Astrocyte (in vitro differentiated cells and primary cell): ENCODE data around the gene NRBF2. TPM values are rescaled to one million over a fixed set of nuclear protein-coding genes. Genes with fewer than 3 reads are reported as not detected.

Experiments
- DNase-seq: peaks from one replicate; pipeline ENCODE4 v3.0.0-alpha.2; 2010; ENCODE audit warnings: low read depth
- FAIRE-seq: peaks from 2 replicates; lab custom pipeline; 2011; peaks lifted over from hg19 to GRCh38; lab: Jason Lieb, UNC
- H2AFZ ChIP-seq: 2 replicates; pipeline ENCODE4 v1.6.0; 2012; ENCODE audit warnings: low read depth, low read length, inconsistent platforms
- H3K27ac ChIP-seq: 2 replicates; pipeline ENCODE4 v1.5.1; 2011; ENCODE audit warnings: low read depth, low read length, inconsistent platforms
- H3K27me3 ChIP-seq: 2 replicates; pipeline ENCODE4 v1.6.0; 2011; ENCODE audit warnings: low read length, inconsistent platforms; ENCODE audit not compliant: insufficient read depth
- H3K36me3 ChIP-seq: 2 replicates; pipeline ENCODE4 v1.5.1; 2011; ENCODE audit warnings: low read length, inconsistent platforms; ENCODE audit not compliant: insufficient read depth
- H3K4me1 ChIP-seq: 2 replicates; pipeline ENCODE4 v1.5.1; 2011; ENCODE audit warnings: low read length, inconsistent platforms; ENCODE audit not compliant: insufficient read depth
- H3K4me2 ChIP-seq: 2 replicates; pipeline ENCODE4 v1.6.0; 2012; ENCODE audit warnings: low read length, inconsistent platforms
- H3K4me3 ChIP-seq: 2 replicates; pipeline ENCODE4 v1.5.1; 2011; ENCODE audit warnings: low read depth, mild to moderate bottlenecking, low read length, inconsistent platforms; ENCODE audit not compliant: insufficient read depth
- H3K79me2 ChIP-seq: 2 replicates; pipeline ENCODE4 v1.6.0; 2012; ENCODE audit warnings: mild to moderate bottlenecking, low read length, inconsistent platforms; ENCODE audit not compliant: insufficient read depth
- H3K9ac ChIP-seq: 2 replicates; pipeline ENCODE4 v1.6.0; 2012; ENCODE audit warnings: mild to moderate bottlenecking, low read length, inconsistent platforms
- H3K9me3 ChIP-seq: 2 replicates; pipeline ENCODE4 v1.5.1; 2012; ENCODE audit warnings: low read depth, mild to moderate bottlenecking, low read length, inconsistent platforms; ENCODE audit not compliant: insufficient read depth
- H4K20me1 ChIP-seq: 2 replicates; pipeline ENCODE4 v1.6.0; 2012; ENCODE audit warnings: low read length, inconsistent platforms; ENCODE audit not compliant: insufficient read depth
- H3K27ac Mint-ChIP-seq: one replicate; pipeline ENCODE4 v1.8.0; 2021; ENCODE audit warnings: mild to moderate bottlenecking, mixed read lengths; ENCODE audit not compliant: unreplicated experiment
- H3K27me3 Mint-ChIP-seq: one replicate; pipeline ENCODE4 v1.8.0; 2021; ENCODE audit warnings: low read depth, mixed read lengths; ENCODE audit not compliant: unreplicated experiment
- H3K36me3 Mint-ChIP-seq: one replicate; pipeline ENCODE4 v1.8.0; 2021; ENCODE audit warnings: low read depth, mixed read lengths; ENCODE audit not compliant: unreplicated experiment
- H3K4me1 Mint-ChIP-seq: one replicate; pipeline ENCODE4 v1.8.0; 2021; ENCODE audit warnings: low read depth, mixed read lengths; ENCODE audit not compliant: unreplicated experiment
- H3K4me3 Mint-ChIP-seq: one replicate; pipeline ENCODE4 v1.8.0; 2021; ENCODE audit warnings: mild to moderate bottlenecking, moderate library complexity, mixed read lengths; ENCODE audit not compliant: unreplicated experiment
- H3K9me3 Mint-ChIP-seq: one replicate; pipeline ENCODE4 v1.8.0; 2021; ENCODE audit warnings: mild to moderate bottlenecking, mixed read lengths; ENCODE audit not compliant: unreplicated experiment
- EZH2 ChIP-seq: IDR thresholded peaks from 2 replicates; pipeline ENCODE4 v1.6.1; 2012; ENCODE audit warnings: mild to moderate bottlenecking, low read length, inconsistent platforms; ENCODE audit not compliant: insufficient read depth
- total RNA-seq: library from RNA; stranded (reverse); gene quantifications from 2 replicates; pipeline ENCODE4 v1.2.1, GENCODE V29; 2021
- TF ChIP-seq, protein P1 (sequence below): IDR thresholded peaks from 2 replicates; pipeline ENCODE4 v1.5.1; 2011; ENCODE audit warnings: low read depth, mild to moderate bottlenecking, inconsistent platforms, low read length, moderate library complexity; ENCODE audit not compliant: insufficient read depth

The NRBF2 gene
- total RNA-seq, 1 donor from 2014 or later: 55.4 TPM

GRCh38 chr10:63171926-63172325, 38.8 kb downstream of the NRBF2 start:
- Histone ChIP-seq H3K27me3 (no peaks in the 10 kb centered on the region), H3K79me2 (no peaks in the 10 kb centered on the region), H2AFZ (no peak overlapping the region), H3K4me2 (no peak overlapping the region), H3K9me3 (no peaks in the 10 kb centered on the region), H4K20me1 (peaks cover 9% of the 10 kb centered on the region), H3K36me3 (peaks cover 55% of the 10 kb centered on the region), H3K4me1 (no peaks in the 10 kb centered on the region), H3K9ac (no peak overlapping the region), H3K27ac (no peak overlapping the region), H3K4me3 (no peak overlapping the region)
- no peak for DNase-seq
- Mint-ChIP-seq H3K4me3 (no peak overlapping the region), H3K4me1 (peaks cover 30% of the 10 kb centered on the region), H3K27me3 (no peaks in the 10 kb centered on the region), H3K36me3 (peaks cover 2% of the 10 kb centered on the region), H3K9me3 (no peaks in the 10 kb centered on the region), H3K27ac (no peak overlapping the region)
- TF ChIP-seq, protein P1, sequence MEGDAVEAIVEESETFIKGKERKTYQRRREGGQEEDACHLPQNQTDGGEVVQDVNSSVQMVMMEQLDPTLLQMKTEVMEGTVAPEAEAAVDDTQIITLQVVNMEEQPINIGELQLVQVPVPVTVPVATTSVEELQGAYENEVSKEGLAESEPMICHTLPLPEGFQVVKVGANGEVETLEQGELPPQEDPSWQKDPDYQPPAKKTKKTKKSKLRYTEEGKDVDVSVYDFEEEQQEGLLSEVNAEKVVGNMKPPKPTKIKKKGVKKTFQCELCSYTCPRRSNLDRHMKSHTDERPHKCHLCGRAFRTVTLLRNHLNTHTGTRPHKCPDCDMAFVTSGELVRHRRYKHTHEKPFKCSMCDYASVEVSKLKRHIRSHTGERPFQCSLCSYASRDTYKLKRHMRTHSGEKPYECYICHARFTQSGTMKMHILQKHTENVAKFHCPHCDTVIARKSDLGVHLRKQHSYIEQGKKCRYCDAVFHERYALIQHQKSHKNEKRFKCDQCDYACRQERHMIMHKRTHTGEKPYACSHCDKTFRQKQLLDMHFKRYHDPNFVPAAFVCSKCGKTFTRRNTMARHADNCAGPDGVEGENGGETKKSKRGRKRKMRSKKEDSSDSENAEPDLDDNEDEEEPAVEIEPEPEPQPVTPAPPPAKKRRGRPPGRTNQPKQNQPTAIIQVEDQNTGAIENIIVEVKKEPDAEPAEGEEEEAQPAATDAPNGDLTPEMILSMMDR: no peak
- TF ChIP-seq EZH2: no peak
- FAIRE-seq: no peak

DNA sequence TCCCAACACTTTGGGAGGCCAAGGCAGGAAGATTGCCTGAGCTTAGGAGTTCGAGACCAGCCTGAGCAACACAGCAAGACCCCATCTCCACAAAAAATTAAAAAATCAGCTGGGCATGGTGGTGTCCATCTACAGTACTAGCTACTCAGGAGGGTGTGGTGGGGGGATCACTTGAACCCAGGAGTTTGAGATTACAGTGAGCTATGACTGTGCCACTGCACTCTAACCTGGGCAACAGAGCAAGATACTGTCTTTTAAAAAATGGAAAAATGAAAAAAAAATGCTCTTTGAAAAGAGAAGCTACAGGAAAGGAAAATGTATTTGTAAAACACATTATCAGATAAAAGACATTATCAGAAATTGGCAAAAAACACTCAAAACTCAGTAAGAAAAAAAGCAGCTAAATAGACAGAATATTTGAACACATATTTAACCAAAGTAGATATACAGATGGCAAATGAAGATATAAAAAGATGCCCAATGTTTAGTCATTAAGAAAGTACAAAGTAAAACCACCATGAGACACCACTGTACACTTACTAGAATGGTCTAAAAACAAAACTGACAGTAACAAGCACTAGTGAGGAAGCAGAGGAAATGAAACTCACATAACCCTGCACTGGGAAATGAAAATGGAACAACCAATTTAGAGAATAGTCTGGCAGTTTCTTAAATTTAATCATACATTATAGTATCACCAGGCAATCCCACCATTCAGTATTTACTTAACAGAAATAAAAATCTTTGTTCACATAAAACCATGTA, 40.5 kb downstream of the NRBF2 start:
- no peaks in the 10 kb centered on the region for H3K4me1 ChIP-seq
- Mint-ChIP-seq H3K4me1 (peaks cover 28% of the 10 kb centered on the region), H3K36me3 (no peaks in the 10 kb centered on the region), H3K27ac (peak overlapping the region; percentile 18), H3K4me3 (no peak overlapping the region), H3K27me3 (no peaks in the 10 kb centered on the region), H3K9me3 (no peaks in the 10 kb centered on the region)
- no peaks in the 10 kb centered on the region for H3K27me3 ChIP-seq
- no peak for TF ChIP-seq EZH2
- TF ChIP-seq, protein P1: no peak
- no peaks in the 10 kb centered on the region for H3K9me3 ChIP-seq
- H3K36me3 ChIP-seq: peaks cover 56% of the 10 kb centered on the region
- no peak overlapping the region for H3K4me2 ChIP-seq
- DNase-seq: no peak
- no peak overlapping the region for H3K4me3 ChIP-seq
- no peak overlapping the region for H3K27ac ChIP-seq
- no peak overlapping the region for H3K9ac ChIP-seq
- peak; percentile 26 for FAIRE-seq
- H3K79me2 ChIP-seq: no peaks in the 10 kb centered on the region
- peaks cover 9% of the 10 kb centered on the region for H4K20me1 ChIP-seq
- H2AFZ ChIP-seq: no peak overlapping the region

GRCh38 chr10:63175534-63175933, 42.4 kb downstream of the NRBF2 start:
- Mint-ChIP-seq H3K4me1 (peaks cover 15% of the 10 kb centered on the region), H3K27ac (no peak overlapping the region), H3K27me3 (no peaks in the 10 kb centered on the region), H3K9me3 (no peaks in the 10 kb centered on the region), H3K4me3 (no peak overlapping the region), H3K36me3 (no peaks in the 10 kb centered on the region)
- Histone ChIP-seq H3K4me3 (no peak overlapping the region), H3K27me3 (no peaks in the 10 kb centered on the region), H3K4me2 (no peak overlapping the region), H3K36me3 (peaks cover 51% of the 10 kb centered on the region), H3K79me2 (no peaks in the 10 kb centered on the region), H3K9ac (no peak overlapping the region), H4K20me1 (peaks cover 9% of the 10 kb centered on the region), H2AFZ (no peak overlapping the region), H3K9me3 (no peaks in the 10 kb centered on the region), H3K27ac (no peak overlapping the region), H3K4me1 (no peaks in the 10 kb centered on the region)
- no peak for FAIRE-seq
- TF ChIP-seq, protein P1: no peak
- no peak for TF ChIP-seq EZH2
- DNase-seq: no peak
